Activated CD8-positive, alpha-beta T cell treated with anti-CD3 and anti-CD28 coated beads, Interleukin-2, amount 10 ng/mL, durations not matched to agents 7 days and 5 days (primary cell): ENCODE measurements around the gene DUOX1. TPM values are rescaled to one million over a fixed set of nuclear protein-coding genes. Genes with fewer than 3 reads are reported as not detected.

Source experiments
- ATAC-seq: fragments of 150-1000 bp; cut with Tn5 transposase; one replicate; pipeline ENCODE4 v1.10.0; 2021; ENCODE audit warnings: moderate library complexity
- CTCF ChIA-PET: fragments of 350-600 bp; sonication (Branson Sonifier 250); formaldehyde crosslinking; loops from one replicate; lab custom pipeline; 2021; ENCODE audit warnings: antibody characterized with exemption; lab: Charles Lee
- POLR2A ChIA-PET: fragments of 350-600 bp; sonication (Branson Sonifier 250); formaldehyde crosslinking; loops from one replicate; lab custom pipeline; 2021; ENCODE audit warnings: antibody characterized with exemption; lab: Charles Lee
- DNase-seq: peaks from one replicate; pipeline ENCODE4 v3.0.0-alpha.2; 2020
- H3K27ac Mint-ChIP-seq: one replicate; pipeline ENCODE4 v1.8.0; 2021; ENCODE audit warnings: mild to moderate bottlenecking, mixed read lengths
- H3K27me3 Mint-ChIP-seq: one replicate; pipeline ENCODE4 v1.8.0; 2021; ENCODE audit warnings: low read depth, mixed read lengths
- H3K36me3 Mint-ChIP-seq: one replicate; pipeline ENCODE4 v1.8.0; 2021; ENCODE audit warnings: low read depth, mixed read lengths
- H3K4me1 Mint-ChIP-seq: one replicate; pipeline ENCODE4 v1.8.0; 2021; ENCODE audit warnings: low read depth, mixed read lengths
- H3K4me3 Mint-ChIP-seq: one replicate; pipeline ENCODE4 v1.8.0; 2021; ENCODE audit warnings: mild to moderate bottlenecking, mixed read lengths
- H3K9me3 Mint-ChIP-seq: one replicate; pipeline ENCODE4 v1.8.0; 2022; ENCODE audit warnings: mixed read lengths; ENCODE audit not compliant: insufficient read depth
- total RNA-seq, 2 experiments: library from RNA; stranded (reverse); gene quantifications; one replicate each; pipeline ENCODE4 v1.2.3, GENCODE V29; 2021

DUOX1 gene
- total RNA-seq, 2 experiments from 2014 or later, result not detected

GRCh38 chr15:45186771-45187577, 57.2 kb downstream of the DUOX1 start:
- ChIA-PET CTCF (interaction anchor here (1.3 to 5.5 kb wide), 4 partner anchors 13 to 60 kb away, joined by 3 to 30 read pairs (median 6); no protein-coding TSS in a partner anchor), POLR2A (interaction anchor here (0.8 to 5.0 kb wide), 4 partner anchors 13 to 215 kb away, joined by 3 to 33 read pairs (median 4); a partner anchor contains a TSS)
- Mint-ChIP-seq H3K27ac (no peak overlapping the region), H3K4me3 (peak overlapping the region; percentile 58), H3K9me3 (no peaks in the 10 kb centered on the region), H3K4me1 (peaks cover 13% of the 10 kb centered on the region), H3K36me3 (no peaks in the 10 kb centered on the region), H3K27me3 (peaks cover 21% of the 10 kb centered on the region)
- ATAC-seq (no peak), DNase-seq (no peak)

GRCh38 chr15:45187578-45187893, 57.7 kb downstream of the DUOX1 start:
- CTCF ChIA-PET, result interaction anchor here (1.2 to 5.5 kb wide), 2 partner anchors 11 to 17 kb away, joined by 9 to 30 read pairs; no protein-coding TSS in a partner anchor
- Mint-ChIP-seq H3K27ac (no peak overlapping the region), H3K4me1 (peaks cover 11% of the 10 kb centered on the region), H3K36me3 (no peaks in the 10 kb centered on the region), H3K27me3 (peaks cover 21% of the 10 kb centered on the region), H3K9me3 (no peaks in the 10 kb centered on the region), H3K4me3 (no peak overlapping the region)
- DNase-seq (no peak), ATAC-seq (peak; percentile 7)
- POLR2A ChIA-PET, result interaction anchor here (0.9 to 2.1 kb wide), 4 partner anchors 11 to 20 kb away, joined by 3 to 11 read pairs (median 4); no protein-coding TSS in a partner anchor

GRCh38 chr15:45187894-45188830, 58.4 kb downstream of the DUOX1 start, which contains the start of gene SHF:
TSS of gene SHF (minus strand) at chr15:45187966. CDS start at chr15:45187951, 15 bp downstream.
- ChIA-PET POLR2A (interaction anchor here (0.7 to 2.1 kb wide), 5 partner anchors 10 to 20 kb away, joined by 3 to 11 read pairs (median 3); no protein-coding TSS in a partner anchor), CTCF (interaction anchor here (1.2 to 5.5 kb wide), 2 partner anchors 10 to 16 kb away, joined by 9 to 30 read pairs; no protein-coding TSS in a partner anchor)
- H3K9me3 Mint-ChIP-seq, result no peaks in the 10 kb centered on the region
- H3K36me3 Mint-ChIP-seq, result no peaks in the 10 kb centered on the region
- peak within 1 kb of the TSS; percentile 69 for H3K4me3 Mint-ChIP-seq
- peaks cover 21% of the 10 kb centered on the region for H3K27me3 Mint-ChIP-seq
- DNase-seq, result peak; percentile 51
- peak; percentile 80 for ATAC-seq
- H3K4me1 Mint-ChIP-seq, result peaks cover 11% of the 10 kb centered on the region
- peak within 1 kb of the TSS; percentile 35 for H3K27ac Mint-ChIP-seq

- Mint-ChIP-seq H3K4me1 (peaks cover 14% of the 10 kb centered on the region), H3K36me3 (peaks cover 3% of the 10 kb centered on the region), H3K4me3 (peak overlapping the region; percentile 74), H3K9me3 (no peaks in the 10 kb centered on the region), H3K27me3 (peaks cover 2% of the 10 kb centered on the region), H3K27ac (peak overlapping the region; percentile 55)
- ATAC-seq, result no peak
- no peak for DNase-seq
- ChIA-PET POLR2A (interaction anchor here (1.3 to 4.9 kb wide), 5 partner anchors 9 to 205 kb away, joined by 6 to 33 read pairs (median 12); partner anchors contain the start of gene SHF), CTCF (interaction anchor here (0.8 to 4.7 kb wide), 13 partner anchors 8 to 259 kb away, joined by 3 to 41 read pairs (median 6); partner anchors contain the start of gene SHF)
Measured at GRCh38 chr15:45197512-45197911, 67.7 kb downstream of the DUOX1 start.

- no peak overlapping the region for H3K4me3 Mint-ChIP-seq
- peaks cover 14% of the 10 kb centered on the region for H3K4me1 Mint-ChIP-seq
- peak; percentile 97 for DNase-seq
- H3K9me3 Mint-ChIP-seq, result no peaks in the 10 kb centered on the region
- POLR2A ChIA-PET, result interaction anchor here (0.7 to 4.9 kb wide), 12 partner anchors 10 to 911 kb away, joined by 3 to 33 read pairs (median 9); partner anchors contain the start of genes BLOC1S6 and SHF
- peak; percentile 74 for ATAC-seq
- no peak overlapping the region for H3K27ac Mint-ChIP-seq
- peaks cover 2% of the 10 kb centered on the region for H3K27me3 Mint-ChIP-seq
- H3K36me3 Mint-ChIP-seq, result peaks cover 3% of the 10 kb centered on the region
- CTCF ChIA-PET, result interaction anchor here (0.7 to 13.7 kb wide), 22 partner anchors 9 to 415 kb away, joined by 3 to 191 read pairs (median 6); partner anchors contain the start of gene SHF
Measured at GRCh38 chr15:45198337-45199135, 68.7 kb downstream of the DUOX1 start.

GRCh38 chr15:45199136-45199810, 69.5 kb downstream of the DUOX1 start:
- Mint-ChIP-seq H3K4me3 (no peak overlapping the region), H3K9me3 (no peaks in the 10 kb centered on the region), H3K36me3 (peaks cover 3% of the 10 kb centered on the region), H3K4me1 (peaks cover 14% of the 10 kb centered on the region), H3K27me3 (peaks cover 3% of the 10 kb centered on the region), H3K27ac (no peak overlapping the region)
- no peak for ATAC-seq
- POLR2A ChIA-PET, result interaction anchor here (1.2 to 4.9 kb wide), 10 partner anchors 9 to 912 kb away, joined by 3 to 33 read pairs (median 9); partner anchors contain the start of genes BLOC1S6 and SHF
- CTCF ChIA-PET, result interaction anchor here (1.1 to 13.7 kb wide), 8 partner anchors 9 to 201 kb away, joined by 3 to 191 read pairs (median 4); a partner anchor contains a TSS
- peak; percentile 59 for DNase-seq

- peak; percentile 98 for DNase-seq
- Mint-ChIP-seq H3K27me3 (peaks cover 3% of the 10 kb centered on the region), H3K4me3 (no peak overlapping the region), H3K9me3 (no peaks in the 10 kb centered on the region), H3K27ac (no peak overlapping the region), H3K36me3 (peaks cover 3% of the 10 kb centered on the region), H3K4me1 (peaks cover 19% of the 10 kb centered on the region)
- CTCF ChIA-PET, result interaction anchor here (0.9 to 13.7 kb wide), 15 partner anchors 10 to 435 kb away, joined by 3 to 191 read pairs (median 3); partner anchors contain the start of gene SQOR
- peak; percentile 66 for ATAC-seq
- POLR2A ChIA-PET, result interaction anchor here (0.6 to 4.9 kb wide), 17 partner anchors 10 to 610 kb away, joined by 3 to 33 read pairs (median 6); partner anchors contain the start of genes BLOC1S6 and SHF
Measured at GRCh38 chr15:45200001-45200798, 70.4 kb downstream of the DUOX1 start.

- Mint-ChIP-seq H3K4me1 (peaks cover 19% of the 10 kb centered on the region), H3K9me3 (no peaks in the 10 kb centered on the region), H3K27me3 (peaks cover 1% of the 10 kb centered on the region), H3K36me3 (peaks cover 3% of the 10 kb centered on the region), H3K4me3 (no peak overlapping the region), H3K27ac (no peak overlapping the region)
- ATAC-seq (peak; percentile 8), DNase-seq (peak; percentile 83)
- POLR2A ChIA-PET, result interaction anchor here (0.6 to 4.9 kb wide), 16 partner anchors 9 to 584 kb away, joined by 3 to 33 read pairs (median 4); partner anchors contain the start of genes BLOC1S6 and SHF
- CTCF ChIA-PET, result interaction anchor here (0.9 to 13.7 kb wide), 12 partner anchors 11 to 434 kb away, joined by 3 to 191 read pairs (median 4); partner anchors contain the start of gene SQOR
Measured at GRCh38 chr15:45200799-45201556, 71.2 kb downstream of the DUOX1 start.
